DMS153 treated with DMSO at 0.1 percent for 48 hours (cell line): ENCODE results near the gene RCL1.
"Not testable (repeated sequence)": the region's sequence is repeated elsewhere in the genome, so short reads cannot be mapped to it uniquely, and the experiment has no call there.

Source experiments
- DNase-seq: peaks from one replicate; lab custom pipeline; 2025; ENCODE audit not compliant: unreplicated experiment; lab: John Stamatoyannopoulos, UW

Gene RCL1

DNA sequence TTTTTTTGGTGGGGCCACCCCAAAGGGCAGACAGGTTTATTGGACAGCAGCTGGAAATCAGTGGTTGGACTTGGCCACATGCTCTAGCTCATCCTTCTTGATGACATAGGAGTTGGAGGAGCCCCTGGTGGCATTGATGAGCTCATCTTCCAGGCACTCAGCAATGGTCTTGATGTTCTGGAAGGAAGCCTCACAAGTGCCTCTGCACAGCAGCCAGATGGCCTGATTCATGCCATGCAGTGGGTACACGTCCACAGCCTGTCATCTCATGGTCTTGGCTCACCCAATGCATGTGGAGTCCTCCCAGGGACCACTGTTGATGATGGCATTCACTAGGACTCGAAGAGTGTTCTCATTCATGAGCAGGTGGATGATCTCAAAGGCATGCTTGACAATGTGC lies 11.3 kb upstream of the RCL1 start:
- no peak for DNase-seq

DNA sequence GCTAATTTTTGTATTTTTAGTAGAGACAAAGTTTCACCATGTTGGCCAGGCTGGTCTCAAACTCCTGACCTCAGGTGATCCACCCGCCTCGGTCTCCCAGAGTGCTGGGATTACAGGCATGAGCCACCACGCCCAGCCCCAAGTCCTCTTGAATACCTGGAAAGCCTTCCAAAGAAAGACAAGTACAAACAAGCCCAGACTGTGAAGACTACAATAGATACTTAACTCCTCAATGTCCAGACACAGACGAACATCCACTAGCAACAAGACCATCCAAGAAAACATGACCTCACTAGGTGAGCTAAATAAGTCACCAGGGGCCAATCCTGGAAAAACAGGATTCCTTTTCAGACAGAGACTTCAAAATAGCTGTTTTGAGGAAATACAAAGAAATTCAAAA lies 9.6 kb upstream of the RCL1 start:
- not testable (repeated sequence) for DNase-seq

DNA sequence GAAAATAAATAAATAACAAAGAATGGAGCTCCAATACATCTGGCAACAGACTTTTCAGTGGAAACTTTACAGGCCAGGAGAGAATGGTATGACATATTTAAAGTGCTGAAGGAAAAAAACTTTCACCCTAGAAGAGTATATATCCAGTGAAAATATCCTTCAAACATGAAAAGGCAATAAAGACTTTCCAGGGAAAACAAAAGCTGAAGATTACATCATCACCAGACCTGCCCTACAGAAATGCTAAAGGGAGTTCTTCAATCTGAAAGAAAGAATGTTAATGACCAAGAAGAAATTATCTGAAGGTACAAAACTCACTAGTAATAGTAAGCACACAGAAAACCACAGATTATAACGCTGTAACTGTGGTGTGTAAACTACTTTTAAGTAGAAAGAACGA lies 8.3 kb upstream of the RCL1 start:
- no peak for DNase-seq

GRCh38 chr9:4786599-4786998 lies 6.1 kb upstream of the RCL1 start:
- DNase-seq: no peak

- DNase-seq: no peak
These were observed 4.9 kb upstream of the RCL1 start for GRCh38 chr9:4787876-4788275.

DNA sequence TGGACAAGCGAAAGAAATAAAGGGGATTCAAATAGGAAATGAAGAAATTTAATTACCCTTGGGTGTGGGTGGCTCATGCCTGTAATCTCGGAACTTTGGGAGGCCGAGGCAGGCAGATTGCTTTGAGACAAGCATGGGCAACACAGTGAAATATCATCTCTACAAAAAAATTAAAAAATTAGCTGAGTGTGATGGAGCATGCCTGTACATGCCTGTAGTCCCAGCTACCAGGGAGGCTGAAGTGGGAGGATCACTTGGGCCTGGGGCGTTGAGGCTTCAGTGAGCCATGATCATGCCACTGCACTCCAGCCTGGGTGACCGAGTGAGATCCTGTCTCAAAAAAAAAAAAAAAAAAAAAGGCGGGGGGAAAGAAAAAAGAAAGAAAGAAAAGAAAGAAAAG lies 4.0 kb upstream of the RCL1 start:
- DNase-seq: no peak

GRCh38 chr9:4792054-4792571 lies 631 bp upstream of the RCL1 start:
- DNase-seq: no peak

DNA sequence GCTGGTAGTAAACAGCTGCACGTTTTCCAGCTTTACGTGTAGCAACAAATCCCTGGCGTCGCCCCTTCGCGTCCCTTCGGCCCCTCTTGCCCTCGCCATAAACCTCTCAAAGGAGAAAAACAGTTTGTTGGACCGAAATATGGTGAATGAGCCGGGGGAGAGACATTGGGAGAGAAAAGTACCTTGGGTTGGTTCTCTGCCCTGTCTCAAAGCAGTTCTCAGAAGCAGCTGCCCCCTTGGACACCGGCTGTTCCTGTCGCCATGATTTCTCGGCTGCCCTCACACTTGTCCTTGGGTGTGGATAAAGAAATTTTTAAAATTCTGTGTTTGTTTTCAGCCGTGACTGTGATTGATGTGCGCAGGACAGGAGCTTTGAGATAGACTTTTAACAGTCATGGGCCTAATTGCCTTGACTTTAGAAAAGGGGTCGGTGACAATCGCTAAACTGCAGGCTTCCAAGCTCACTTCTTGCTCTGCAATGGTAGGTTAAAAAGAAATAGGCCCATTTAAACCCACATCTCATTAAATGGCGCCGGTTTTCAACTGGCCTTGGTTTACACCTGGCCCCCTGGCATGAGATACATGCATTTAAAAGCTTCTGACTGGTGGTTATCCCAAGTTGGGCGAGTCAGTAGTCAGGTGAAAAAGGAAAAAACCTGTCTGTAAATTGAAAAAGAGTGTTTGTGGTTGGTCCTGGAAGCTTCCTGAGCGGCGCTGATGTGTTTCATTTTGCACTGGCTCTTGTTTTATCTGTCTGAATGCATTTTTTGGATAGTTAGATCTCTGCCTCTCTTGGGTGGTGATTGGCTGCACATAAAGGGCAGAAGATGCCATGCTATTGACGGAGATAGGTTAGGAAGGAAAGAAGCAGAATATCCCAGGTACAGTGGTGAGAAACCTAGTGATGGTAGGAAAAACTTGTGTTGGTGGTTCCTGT lies 983 bp downstream of the RCL1 start:
- DNase-seq: no peak

DNA sequence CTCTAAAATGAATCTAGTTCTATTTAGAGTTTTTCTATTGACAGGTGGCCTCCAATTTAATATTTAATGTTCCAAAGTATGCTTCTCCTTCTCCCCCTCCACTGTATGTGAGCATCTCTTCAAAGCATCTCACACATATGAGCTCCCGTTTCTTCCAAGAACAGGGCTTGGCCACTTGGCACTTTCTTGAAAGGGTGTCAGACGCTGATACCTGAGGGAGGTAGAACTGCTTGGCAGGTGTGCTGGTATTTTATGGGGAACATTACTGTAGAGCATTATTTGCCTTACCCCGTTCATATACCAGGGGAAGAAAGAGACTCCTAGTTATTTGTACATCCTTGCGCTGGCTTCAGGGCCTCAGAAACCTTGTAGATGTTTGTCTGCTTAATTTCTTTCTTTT lies 1.9 kb downstream of the RCL1 start:
- DNase-seq: no peak

DNA sequence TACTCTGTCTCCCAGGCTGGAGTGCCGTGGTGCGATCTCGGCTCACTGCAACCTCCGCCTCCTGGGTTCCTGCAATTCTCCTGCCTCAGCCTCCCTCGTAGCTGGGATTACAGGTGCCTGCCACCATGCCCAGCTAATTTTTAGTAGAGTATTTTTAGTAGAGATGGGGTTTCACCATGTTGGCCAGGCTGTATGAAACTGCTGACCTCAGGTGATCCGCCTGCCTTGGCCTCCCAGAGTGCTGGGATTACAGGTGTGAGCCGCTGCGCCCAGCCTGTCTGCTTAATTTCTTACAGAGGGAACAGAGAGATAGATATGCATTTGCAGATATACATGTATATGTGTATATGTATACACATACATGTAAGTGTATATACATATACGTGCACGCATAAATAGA lies 2.4 kb downstream of the RCL1 start:
- DNase-seq: not testable (repeated sequence)

DNA sequence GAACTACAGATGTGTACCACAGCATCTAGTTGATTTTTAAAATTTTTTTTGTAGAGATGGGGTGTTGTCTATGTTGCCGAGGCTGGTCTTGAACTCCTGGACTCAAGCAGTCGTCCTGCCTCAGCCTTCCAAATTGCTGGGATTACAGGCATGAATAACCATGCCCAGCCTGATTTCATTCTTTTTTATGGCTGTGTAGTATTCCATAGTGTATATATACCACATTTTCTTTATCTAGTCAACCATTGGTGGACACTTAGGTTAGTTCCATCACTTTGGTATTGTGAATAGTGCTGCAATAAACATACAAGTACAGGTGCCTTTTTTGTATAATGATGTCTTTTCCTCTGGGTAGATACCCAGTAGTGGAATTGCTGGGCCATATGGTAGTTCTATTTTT lies 3.8 kb downstream of the RCL1 start:
- no peak for DNase-seq

DNA sequence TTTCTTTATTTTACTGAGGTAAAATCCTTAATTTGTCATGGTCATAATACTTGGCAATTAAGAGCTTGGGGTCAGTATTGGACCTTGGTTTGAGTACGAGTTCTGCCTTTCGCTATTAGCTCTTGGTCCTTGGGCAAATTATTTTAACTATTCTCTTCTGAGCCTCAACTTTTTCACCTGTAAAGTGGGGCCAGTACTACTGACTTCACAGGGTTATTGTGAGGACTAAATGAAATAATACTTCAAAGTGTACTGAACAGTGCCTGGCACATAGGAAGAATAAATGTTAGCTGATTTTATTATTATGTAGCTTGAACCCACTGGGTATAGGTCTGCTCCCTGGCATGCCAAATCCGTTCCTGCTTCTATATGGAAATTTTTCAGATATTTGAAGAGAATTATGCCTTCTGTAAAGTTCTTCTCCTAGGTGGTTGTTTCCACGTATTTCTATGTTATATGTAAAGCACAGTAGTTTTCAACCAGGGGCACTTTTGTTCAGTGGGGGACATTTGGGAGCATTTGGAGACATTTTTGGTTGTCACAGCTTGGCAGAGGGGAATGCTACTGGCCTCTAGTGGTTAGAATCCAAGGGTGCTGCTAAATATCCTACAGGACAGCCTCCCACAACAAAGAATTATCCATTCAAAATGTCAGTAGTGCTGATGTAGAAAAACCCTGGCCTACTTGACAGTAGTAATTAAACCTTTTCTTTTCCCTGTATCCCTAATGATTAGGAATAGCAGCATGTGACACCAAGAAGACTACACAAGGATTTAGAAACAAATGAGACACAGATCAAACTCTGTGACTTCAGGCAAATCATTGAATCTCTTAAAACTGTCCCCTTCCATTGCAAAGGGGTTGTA lies 4.5 kb downstream of the RCL1 start:
- no peak for DNase-seq

DNA sequence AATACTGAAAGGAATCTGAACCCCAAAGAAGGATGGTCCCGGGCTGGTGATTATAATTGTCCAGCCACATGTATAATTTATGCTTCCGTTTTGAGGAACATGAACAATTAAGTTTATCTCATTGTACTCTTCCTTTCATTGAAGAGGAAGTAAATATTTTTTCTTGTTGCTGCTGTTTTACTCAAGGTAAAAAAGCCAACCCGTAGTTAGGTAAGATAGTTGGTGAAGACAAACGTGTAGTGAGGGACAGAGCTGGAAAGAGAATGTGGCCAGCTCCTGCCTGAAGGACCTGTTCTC lies 5.1 kb downstream of the RCL1 start:
- DNase-seq: no peak

GRCh38 chr9:4798281-4799032 lies 5.7 kb downstream of the RCL1 start:
- DNase-seq: no peak

- no peak for DNase-seq
These were observed 6.3 kb downstream of the RCL1 start for GRCh38 chr9:4799033-4799430.

DNA sequence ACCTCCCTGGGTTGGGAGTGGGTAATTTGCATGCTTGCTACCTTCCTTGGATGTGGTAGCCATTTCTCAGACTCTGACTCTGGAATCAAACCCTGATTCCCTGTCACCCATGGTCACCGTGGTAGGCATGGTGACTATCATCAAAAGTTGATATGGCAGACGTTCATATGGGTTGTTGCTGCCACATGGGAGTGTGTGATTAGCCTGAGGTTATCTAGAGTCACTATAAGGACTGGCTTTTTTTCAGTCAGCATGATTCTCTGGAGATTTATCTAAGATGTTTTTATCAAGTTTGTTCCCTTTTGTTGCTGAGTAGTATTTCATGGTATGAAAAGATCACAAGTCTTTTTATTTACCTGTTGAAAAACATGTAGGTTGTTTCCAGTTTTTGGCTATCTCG lies 7.0 kb downstream of the RCL1 start:
- no peak for DNase-seq

DNA sequence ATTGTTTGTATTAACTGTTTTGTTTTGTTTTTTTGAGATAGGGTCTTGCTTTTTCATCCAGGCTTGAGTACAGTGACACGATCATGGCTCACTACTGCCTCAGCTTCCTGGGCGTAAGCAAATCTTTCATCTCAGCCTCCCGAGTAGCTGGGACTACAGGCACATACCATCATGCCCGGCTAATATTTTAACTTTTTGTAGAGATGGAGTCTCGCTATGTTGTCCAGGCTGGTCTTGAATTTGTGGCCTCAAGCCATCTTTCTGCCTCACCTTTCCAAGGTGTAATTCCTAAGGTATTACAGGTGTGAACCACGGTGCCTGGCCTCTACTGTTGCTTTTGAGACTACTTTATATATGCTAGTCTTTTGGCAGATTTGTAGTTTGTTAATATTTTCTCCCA lies 8.4 kb downstream of the RCL1 start:
- no peak for DNase-seq

DNA sequence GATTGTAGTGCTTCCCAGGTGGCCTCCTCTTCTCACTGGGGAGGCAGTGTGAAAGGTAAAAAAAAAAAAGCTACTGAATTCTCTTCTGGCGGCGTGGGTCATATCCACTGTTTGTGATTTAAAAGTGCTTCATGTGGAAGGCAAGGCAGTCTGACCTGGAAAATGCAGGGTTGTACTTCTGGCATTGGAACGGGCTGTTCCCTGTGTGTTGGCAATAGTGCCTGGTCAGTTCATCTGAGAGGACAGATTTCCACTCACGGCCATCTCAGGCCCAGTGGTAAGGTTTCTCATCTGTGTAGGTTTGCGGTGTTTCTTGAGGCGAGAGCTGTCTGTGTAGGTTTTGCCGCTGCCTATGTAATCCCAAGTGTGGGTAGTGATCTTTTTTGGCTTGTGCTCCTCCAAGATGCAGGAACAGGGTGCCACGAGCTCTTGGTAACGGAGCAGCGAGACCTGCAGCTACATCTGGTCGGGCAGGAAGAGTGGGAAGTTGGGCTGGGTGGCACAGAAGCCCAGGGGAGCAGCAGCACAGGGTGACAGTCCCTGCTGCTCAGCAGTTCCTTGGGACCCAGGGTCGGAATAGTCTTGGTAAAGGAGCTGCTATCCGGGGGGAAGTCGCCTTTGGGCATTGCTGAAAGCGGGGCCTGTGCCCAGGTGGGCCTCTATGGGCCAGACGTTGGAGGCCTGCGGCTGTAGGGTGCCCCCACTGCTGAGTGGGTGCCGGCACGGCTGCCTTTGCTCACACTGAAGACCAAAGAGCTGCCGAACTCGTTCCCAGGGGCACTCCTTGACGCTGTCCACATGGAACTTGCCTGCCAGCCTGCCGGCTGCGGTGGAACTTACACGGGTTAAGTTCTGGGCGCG lies 11.2 kb downstream of the RCL1 start:
- DNase-seq: no peak

DNA sequence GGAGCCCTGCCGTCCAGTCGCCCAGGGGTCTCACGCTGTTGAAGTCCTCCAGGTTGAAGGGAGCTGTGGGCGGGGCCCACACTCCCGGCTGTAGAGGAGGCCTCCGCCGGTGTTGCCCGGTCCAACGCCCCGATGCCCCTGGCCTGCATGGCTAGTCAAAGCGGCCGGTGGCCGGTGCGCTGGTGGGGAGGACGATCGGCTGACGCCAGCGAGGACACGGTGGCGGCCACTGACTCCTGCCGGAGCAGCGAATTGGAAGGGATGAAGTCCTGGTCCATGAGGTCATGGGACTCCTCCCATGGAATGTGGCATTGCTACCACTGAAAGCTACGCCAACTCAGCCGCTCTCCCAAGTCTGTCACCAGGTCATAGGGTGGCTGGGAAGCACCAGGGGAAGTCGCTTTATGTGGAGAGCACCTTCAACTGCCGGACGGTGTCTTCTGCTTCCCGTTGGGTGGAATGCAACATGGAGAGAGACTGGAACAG lies 11.8 kb downstream of the RCL1 start:
- DNase-seq: no peak

GRCh38 chr9:4805191-4805918 lies 12.6 kb downstream of the RCL1 start:
- DNase-seq: no peak
